H1 (cell line): ENCODE data around the gene RGN. TPM values are rescaled to one million over a fixed set of nuclear protein-coding genes. Genes with fewer than 3 reads are reported as not detected.

Experiments
- CBX5 ChIP-seq: fragments of 300-800, 300-1000 bp; sonication (generic); IDR thresholded peaks from 2 replicates; pipeline ENCODE4 v1.7.1; 2016; ENCODE audit warnings: antibody characterized with exemption, low read length, low read depth
- CBX8 ChIP-seq: fragments of 300-800, 300-1000 bp; sonication (generic); IDR thresholded peaks from 2 replicates; pipeline ENCODE4 v1.7.1; 2016; ENCODE audit warnings: low read depth, low read length, borderline replicate concordance
- KDM1A ChIP-seq: fragments of 200-600, 300-600 bp; sonication (generic); IDR thresholded peaks from 2 replicates; pipeline ENCODE4 v1.7.1; 2016; ENCODE audit warnings: mild to moderate bottlenecking, low read length, borderline replicate concordance
- RAD21 ChIP-seq, 2 experiments: IDR thresholded peaks in 1 of 2; conservative IDR thresholded peaks in 1 of 2; 2 replicates each; pipeline ENCODE4 v1.6.1; 2011; ENCODE audit warnings: low read depth in 2 of 2, low read length in 2 of 2, improper control_type of control experiment in 1 of 2, inconsistent platforms in 1 of 2, mild to moderate bottlenecking in 1 of 2, moderate library complexity in 1 of 2
- RNF2 ChIP-seq: fragments of 200-900, 300-1000 bp; sonication (generic); IDR thresholded peaks from 2 replicates; pipeline ENCODE4 v1.7.1; 2016; ENCODE audit warnings: borderline replicate concordance, low read depth, mild to moderate bottlenecking, antibody characterized with exemption, low read length; ENCODE audit not compliant: poor library complexity, severe bottlenecking; ENCODE audit errors: missing control alignments
- polyA plus RNA-seq, 7 experiments: library from polyadenylated mRNA; depleted of rRNA in 3 of 7; stranded (reverse) in 5 of 7; unstranded in 2 of 7; fragments of >200 nt in 5 of 7; fragments of 200-250 nt in 2 of 7; gene quantifications; 1 replicate in 5 of 7; 2 replicates in 1 of 7; 4 replicates in 1 of 7; pipeline versions ENCODE4 v1.2.1 to v1.2.3, GENCODE V29; 2011 to 2013; ENCODE audit warnings: missing spikeins in 2 of 7, mixed read lengths in 2 of 7
- total RNA-seq: library from RNA; stranded (reverse); fragmentation: NEBNext Ultra II Directional; extraction: Animal tissue kit (Norgen Biotek cat#: 25700); gene quantifications from 2 replicates; pipeline ENCODE4 v1.2.1, GENCODE V29; 2021

RGN gene
- total and polyA plus RNA-seq, 2 of the 8 experiments (the other 6 are each of a cell fraction or from before 2014, with no cell fraction given): 0.32 to 3.1 TPM

GRCh38 chrX:47047989-47048388 is 30.3 kb upstream of the RGN start (continued):
- no peak for TF ChIP-seq RNF2
- no peak for TF ChIP-seq RAD21 (IDR thresholded peaks at IDR 0.05 in 1 of 2, conservative IDR thresholded peaks at IDR 0.05 in 1 of 2; ENCODE audit: low read depth in 2 of 2, low read length in 2 of 2)
- no peak for TF ChIP-seq KDM1A
- no peak for TF ChIP-seq CBX5
- TF ChIP-seq CBX8: no peak
